SK-N-SH (cell line): ENCODE results near the gene CDKN2B-AS1. TPM values are rescaled to one million over a fixed set of nuclear protein-coding genes. Genes with fewer than 3 reads are reported as not detected.

Experiments used
- CTCF ChIA-PET: fragments of 300-600, 350-600 bp; formaldehyde crosslinking; extraction: SDS; loops from one replicate; lab custom pipeline; 2021; lab: Yijun Ruan, JAX
- POLR2A ChIA-PET: fragments of 350-600 bp; sonication (Branson Sonifier 250); formaldehyde crosslinking; extraction: SDS; loops from one replicate; lab custom pipeline; 2020; ENCODE audit warnings: antibody characterized with exemption, inconsistent platforms; lab: Yijun Ruan, JAX
- DNase-seq: peaks from one replicate; pipeline ENCODE4 v3.0.0; 2012
- H2AFZ ChIP-seq: fragments of 200-600 bp; sonication (generic); 2 replicates; pipeline ENCODE4 v1.8.1; 2016; ENCODE audit warnings: antibody characterized with exemption, mild to moderate bottlenecking, low read depth
- H3F3A ChIP-seq: fragments of 200-600 bp; sonication (generic); replicated peaks from 2 replicates; pipeline ENCODE3; 2016; ENCODE audit warnings: antibody characterized with exemption, mild to moderate bottlenecking; ENCODE audit not compliant: insufficient read depth
- H3K27ac ChIP-seq, 2 experiments: fragments of 200-500 bp in 1 of 2; fragments of 200-600 bp in 1 of 2; sonication (Bioruptor generic) in 1 of 2; sonication (generic), shearing (Covaris generic) in 1 of 2; 2 replicates each; pipeline versions ENCODE4 v1.5.1 to v1.6.1; 2014 to 2016; ENCODE audit warnings: low read depth in 2 of 2, inconsistent platforms in 1 of 2, low read length in 1 of 2, mild to moderate bottlenecking in 1 of 2, mixed read lengths in 1 of 2
- H3K27me3 ChIP-seq: fragments of 200-600 bp; sonication (generic), shearing (Covaris generic); 2 replicates; pipeline ENCODE4 v1.6.1; 2016; ENCODE audit warnings: mixed run types; ENCODE audit not compliant: insufficient read depth
- H3K36me3 ChIP-seq, 2 experiments: fragments of 200-500 bp in 1 of 2; fragments of 200-600 bp in 1 of 2; sonication (Bioruptor generic) in 1 of 2; sonication (generic) in 1 of 2; replicated peaks in 1 of 2; 2 replicates each; pipeline versions ENCODE3 to v1.5.1; 2014 to 2016; ENCODE audit warnings: low read length in 1 of 2, mild to moderate bottlenecking in 1 of 2; ENCODE audit not compliant: insufficient read depth in 2 of 2, control insufficient read depth in 1 of 2
- H3K4me1 ChIP-seq, 2 experiments: fragments of 200-500 bp in 1 of 2; fragments of 200-600 bp in 1 of 2; sonication (Bioruptor generic) in 1 of 2; sonication (generic), shearing (Covaris generic) in 1 of 2; 2 replicates each; pipeline versions ENCODE4 v1.5.1 to v1.6.1; 2014 to 2016; ENCODE audit warnings: low read depth in 1 of 2, low read length in 1 of 2, mixed run types in 1 of 2; ENCODE audit not compliant: insufficient read depth in 2 of 2, control insufficient read depth in 1 of 2
- H3K4me2 ChIP-seq: fragments of 200-600 bp; sonication (generic), shearing (Covaris generic); 2 replicates; pipeline ENCODE4 v1.6.1; 2017; ENCODE audit warnings: mixed run types
- H3K4me3 ChIP-seq, 2 experiments: fragments of 200-500 bp in 1 of 2; fragments of 200-600 bp in 1 of 2; sonication (Bioruptor generic) in 1 of 2; sonication (generic), shearing (Covaris generic) in 1 of 2; 2 replicates each; pipeline versions ENCODE4 v1.5.1 to v1.8.1; 2014 to 2016; ENCODE audit warnings: low read depth in 2 of 2, inconsistent platforms in 1 of 2, low read length in 1 of 2, mild to moderate bottlenecking in 1 of 2, mixed read lengths in 1 of 2, moderate library complexity in 1 of 2
- H3K79me2 ChIP-seq: fragments of 200-600 bp; sonication (generic); 2 replicates; pipeline ENCODE4 v1.8.1; 2017; ENCODE audit warnings: mild to moderate bottlenecking; ENCODE audit not compliant: insufficient read depth
- H3K9ac ChIP-seq: fragments of 200-600 bp; sonication (generic); 2 replicates; pipeline ENCODE4 v1.6.1; 2017; ENCODE audit warnings: mixed run types
- H3K9me2 ChIP-seq: fragments of 200-600 bp; sonication (generic); 2 replicates; pipeline ENCODE4 v1.6.1; 2017; ENCODE audit warnings: mixed run types
- H3K9me3 ChIP-seq: fragments of 200-600 bp; sonication (generic); 2 replicates; pipeline ENCODE4 v1.6.1; 2017; ENCODE audit warnings: mixed run types, mild to moderate bottlenecking, moderate library complexity
- H4K20me1 ChIP-seq: fragments of 200-600 bp; sonication (generic); 2 replicates; pipeline ENCODE4 v1.6.1; 2017; ENCODE audit warnings: mild to moderate bottlenecking, mixed run types; ENCODE audit not compliant: insufficient read depth
- ELF1 ChIP-seq: IDR thresholded peaks from 2 replicates; pipeline ENCODE4 v1.4.0; 2012
- EZH2phosphoT487 ChIP-seq: fragments of 200-600 bp; sonication (generic); IDR thresholded peaks from 2 replicates; pipeline ENCODE4 v1.6.1; 2017; ENCODE audit warnings: low read depth, mixed run types, mild to moderate bottlenecking, antibody characterized with exemption, moderate library complexity, borderline replicate concordance
- FOXJ3 ChIP-seq: sonication (generic); formaldehyde crosslinking; IDR thresholded peaks from 2 replicates; pipeline ENCODE4 v1.5.1; 2020; ENCODE audit warnings: mild to moderate bottlenecking, missing genetic modification reagents
- FOXM1 ChIP-seq: IDR thresholded peaks from 2 replicates; pipeline ENCODE4 v1.4.0; 2012; ENCODE audit warnings: low read depth, mild to moderate bottlenecking
- GABPA ChIP-seq: IDR thresholded peaks from 2 replicates; pipeline ENCODE4 v1.4.0; 2012; ENCODE audit warnings: low read depth, mild to moderate bottlenecking
- JUND ChIP-seq: IDR thresholded peaks from 2 replicates; pipeline ENCODE4 v1.4.0; 2012
- MEF2A ChIP-seq: IDR thresholded peaks from 2 replicates; pipeline ENCODE4 v1.4.0; 2012; ENCODE audit warnings: low read depth, borderline replicate concordance
- MXI1 ChIP-seq: IDR thresholded peaks from 2 replicates; pipeline ENCODE4 v1.6.1; 2012; ENCODE audit warnings: mild to moderate bottlenecking, low read depth, low read length, improper control_type of control experiment
- NFIC ChIP-seq: IDR thresholded peaks from 2 replicates; pipeline ENCODE4 v1.4.0; 2012; ENCODE audit warnings: borderline replicate concordance
- NRF1 ChIP-seq: IDR thresholded peaks from 2 replicates; pipeline ENCODE4 v1.6.1; 2012; ENCODE audit warnings: low read depth, mild to moderate bottlenecking, low read length
- POLR2AphosphoS5 ChIP-seq: IDR thresholded peaks from 2 replicates; pipeline ENCODE4 v1.6.1; 2012; ENCODE audit warnings: low read depth, low read length
- RAD21 ChIP-seq: IDR thresholded peaks from 2 replicates; pipeline ENCODE4 v1.6.1; 2012; ENCODE audit warnings: mild to moderate bottlenecking, low read length
- RCOR1 ChIP-seq: fragments of 150-350 bp; IDR thresholded peaks from 2 replicates; pipeline ENCODE4 v1.6.1; 2017; ENCODE audit warnings: antibody characterized with exemption, low read length
- RFX5 ChIP-seq: IDR thresholded peaks from 2 replicates; pipeline ENCODE4 v1.6.1; 2012; ENCODE audit warnings: mild to moderate bottlenecking, improper control_type of control experiment, low read length
- SIN3A ChIP-seq: IDR thresholded peaks from 2 replicates; pipeline ENCODE4 v1.6.1; 2012; ENCODE audit warnings: low read depth, mild to moderate bottlenecking, low read length, moderate library complexity, borderline replicate concordance
- TAF1 ChIP-seq: IDR thresholded peaks from 2 replicates; pipeline ENCODE4 v1.6.1; 2012; ENCODE audit warnings: low read depth, mild to moderate bottlenecking, low read length, moderate library complexity, borderline replicate concordance
- TEAD4 ChIP-seq: IDR thresholded peaks from 2 replicates; pipeline ENCODE4 v1.4.0; 2012; ENCODE audit warnings: mild to moderate bottlenecking, borderline replicate concordance; ENCODE audit not compliant: insufficient read depth
- YY1 ChIP-seq: IDR thresholded peaks from 2 replicates; pipeline ENCODE4 v1.4.0; 2012; ENCODE audit warnings: low read depth, mild to moderate bottlenecking
- WGBS: methylation state at CpG from one replicate; pipeline ENCODE4 v1.1.6; 2017; ENCODE audit warnings: low lambda C conversion rate; 5-methylcytosine and 5-hydroxymethylcytosine counted together
- polyA plus RNA-seq, 3 experiments: library from polyadenylated mRNA; depleted of rRNA; stranded (reverse); fragments of >200 nt; gene quantifications; 2 replicates each; pipeline ENCODE4 v1.2.3, GENCODE V29; 2012
- TF ChIP-seq, protein P1 (sequence below): fragments of 150-350 bp; IDR thresholded peaks from 2 replicates; pipeline ENCODE4 v1.6.1; 2016; ENCODE audit warnings: mild to moderate bottlenecking, low read depth, low read length
- TF ChIP-seq, protein P2 (sequence below): fragments of 200-600 bp; sonication (generic); IDR thresholded peaks from 2 replicates; pipeline ENCODE4 v1.6.1; 2017; ENCODE audit warnings: antibody characterized with exemption, mild to moderate bottlenecking, moderate library complexity
- TF ChIP-seq, protein P3 (sequence below): IDR thresholded peaks from 2 replicates; pipeline ENCODE4 v1.4.0; 2012; ENCODE audit warnings: low read depth, borderline replicate concordance
- TF ChIP-seq, protein P4 (sequence below): IDR thresholded peaks from 2 replicates; pipeline ENCODE4 v1.4.0; 2012; ENCODE audit warnings: low read depth

The CDKN2B-AS1 gene
- polyA plus RNA-seq, 1 of the 3 experiments (the other 2 are of a cell fraction) = 0.25 TPM

DNA sequence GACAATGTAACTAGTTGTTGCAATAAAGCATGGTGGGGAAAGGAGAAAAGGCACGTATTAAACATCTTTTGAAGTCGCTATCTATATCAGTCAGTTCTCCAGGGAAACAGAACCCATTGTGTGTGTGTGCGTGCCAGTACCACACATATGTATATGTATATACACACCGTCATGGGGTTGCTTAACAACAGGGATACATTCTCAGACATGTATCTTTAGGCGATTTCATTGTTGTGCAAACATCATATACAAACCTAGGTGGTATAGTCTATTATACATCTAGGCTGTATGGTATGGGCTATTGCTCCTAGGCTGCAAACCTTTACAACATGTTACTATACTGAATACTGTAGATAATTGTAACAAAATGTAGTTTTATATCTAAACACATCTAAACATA is 2.3 kb downstream of the CDKN2B-AS1 start (continued):
- no peak for TF ChIP-seq MEF2A
- TF ChIP-seq ELF1 = no peak
- TF ChIP-seq NRF1 = no peak
- TF ChIP-seq RCOR1 = no peak
- TF ChIP-seq GABPA = no peak

DNA sequence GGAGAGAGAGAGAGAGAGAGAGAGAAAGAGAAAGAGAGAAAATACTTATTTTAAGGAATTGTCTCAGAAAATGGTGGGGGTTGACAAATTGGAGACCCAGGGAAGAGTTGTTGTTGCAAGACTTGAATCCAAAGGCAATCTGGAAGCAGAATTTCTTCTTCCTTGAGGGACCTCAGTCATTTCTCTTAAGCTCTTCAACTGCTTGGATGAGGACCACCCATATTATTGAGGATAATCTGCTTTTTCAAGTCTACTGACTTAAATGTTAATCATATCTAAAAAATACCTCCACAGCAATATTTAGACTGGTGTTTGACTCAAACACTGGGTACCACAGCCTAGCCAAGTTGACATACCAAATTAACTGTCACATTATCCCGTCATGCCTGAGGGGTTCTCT is 2.9 kb downstream of the CDKN2B-AS1 start:
- H3F3A ChIP-seq = peaks cover 11% of the 10 kb centered on the region
- H3K9me2 ChIP-seq = no peaks in the 10 kb centered on the region
- no peaks in the 10 kb centered on the region; the same call in 1 of the 2 replicates for H3K79me2 ChIP-seq
- H3K4me2 ChIP-seq = no peak overlapping the region
- peaks cover 0 to 6% of the 10 kb centered on the region in 2 experiments; a peak in 2 of 4 replicates for H3K4me1 ChIP-seq
- no peak for DNase-seq
- no peak overlapping the region for H3K4me3 ChIP-seq
- no peak overlapping the region for H3K9ac ChIP-seq
- H3K27me3 ChIP-seq = no peaks in the 10 kb centered on the region
- POLR2A ChIA-PET = no interaction called here
- H2AFZ ChIP-seq = no peak overlapping the region
- WGBS = 64% methylated on average over 1 of the region's 1 CpG
- CTCF ChIA-PET = interaction anchor here (5.9 kb wide), 1 partner anchor 11 kb away, joined by 60 read pairs; the partner anchor contains the start of gene CDKN2B
- H3K36me3 ChIP-seq = no peaks in the 10 kb centered on the region
- no peak overlapping the region for H3K27ac ChIP-seq
- H3K9me3 ChIP-seq = no peaks in the 10 kb centered on the region
- no peaks in the 10 kb centered on the region for H4K20me1 ChIP-seq
- TF ChIP-seq, protein P1, sequence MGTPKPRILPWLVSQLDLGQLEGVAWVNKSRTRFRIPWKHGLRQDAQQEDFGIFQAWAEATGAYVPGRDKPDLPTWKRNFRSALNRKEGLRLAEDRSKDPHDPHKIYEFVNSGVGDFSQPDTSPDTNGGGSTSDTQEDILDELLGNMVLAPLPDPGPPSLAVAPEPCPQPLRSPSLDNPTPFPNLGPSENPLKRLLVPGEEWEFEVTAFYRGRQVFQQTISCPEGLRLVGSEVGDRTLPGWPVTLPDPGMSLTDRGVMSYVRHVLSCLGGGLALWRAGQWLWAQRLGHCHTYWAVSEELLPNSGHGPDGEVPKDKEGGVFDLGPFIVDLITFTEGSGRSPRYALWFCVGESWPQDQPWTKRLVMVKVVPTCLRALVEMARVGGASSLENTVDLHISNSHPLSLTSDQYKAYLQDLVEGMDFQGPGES = no peak
- TF ChIP-seq JUND = no peak
- TF ChIP-seq, protein P2, sequence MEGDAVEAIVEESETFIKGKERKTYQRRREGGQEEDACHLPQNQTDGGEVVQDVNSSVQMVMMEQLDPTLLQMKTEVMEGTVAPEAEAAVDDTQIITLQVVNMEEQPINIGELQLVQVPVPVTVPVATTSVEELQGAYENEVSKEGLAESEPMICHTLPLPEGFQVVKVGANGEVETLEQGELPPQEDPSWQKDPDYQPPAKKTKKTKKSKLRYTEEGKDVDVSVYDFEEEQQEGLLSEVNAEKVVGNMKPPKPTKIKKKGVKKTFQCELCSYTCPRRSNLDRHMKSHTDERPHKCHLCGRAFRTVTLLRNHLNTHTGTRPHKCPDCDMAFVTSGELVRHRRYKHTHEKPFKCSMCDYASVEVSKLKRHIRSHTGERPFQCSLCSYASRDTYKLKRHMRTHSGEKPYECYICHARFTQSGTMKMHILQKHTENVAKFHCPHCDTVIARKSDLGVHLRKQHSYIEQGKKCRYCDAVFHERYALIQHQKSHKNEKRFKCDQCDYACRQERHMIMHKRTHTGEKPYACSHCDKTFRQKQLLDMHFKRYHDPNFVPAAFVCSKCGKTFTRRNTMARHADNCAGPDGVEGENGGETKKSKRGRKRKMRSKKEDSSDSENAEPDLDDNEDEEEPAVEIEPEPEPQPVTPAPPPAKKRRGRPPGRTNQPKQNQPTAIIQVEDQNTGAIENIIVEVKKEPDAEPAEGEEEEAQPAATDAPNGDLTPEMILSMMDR = no peak
- TF ChIP-seq RFX5 = no peak
- no peak for TF ChIP-seq SIN3A
- TF ChIP-seq POLR2AphosphoS5 = no peak
- no peak for TF ChIP-seq TAF1

DNA sequence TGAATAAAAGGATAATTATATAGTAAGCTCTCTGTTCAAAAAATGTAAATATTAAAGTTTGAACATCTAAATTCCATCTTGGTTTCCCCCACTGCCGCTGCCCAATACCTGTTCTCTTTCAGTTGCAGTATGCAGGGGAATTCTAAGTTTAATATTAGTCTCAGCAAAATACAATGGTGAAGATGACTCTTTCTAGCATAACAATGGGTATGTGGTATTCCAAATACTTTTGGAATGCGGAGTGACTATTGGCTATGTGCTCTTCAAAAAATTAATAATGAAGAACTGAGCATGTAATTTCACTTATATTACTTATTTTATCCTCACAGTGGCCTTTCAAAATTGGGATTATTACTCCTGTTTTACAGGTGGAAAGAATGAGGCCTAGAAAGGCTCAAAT is 3.4 kb downstream of the CDKN2B-AS1 start:
- no peak for DNase-seq
- WGBS = 74% methylated on average over 2 of the region's 2 CpGs
- peaks cover 0 to 6% of the 10 kb centered on the region in 2 experiments; a peak in 2 of 4 replicates for H3K4me1 ChIP-seq
- no peak overlapping the region for H3K27ac ChIP-seq
- no peaks in the 10 kb centered on the region for H3K27me3 ChIP-seq
- ChIA-PET CTCF (interaction anchor here (5.9 kb wide), 1 partner anchor 10 kb away, joined by 60 read pairs; the partner anchor contains the start of gene CDKN2B), POLR2A (no interaction called here)
- H3K4me2 ChIP-seq = no peak overlapping the region
- no peak overlapping the region for H3K4me3 ChIP-seq
- no peaks in the 10 kb centered on the region for H4K20me1 ChIP-seq
- H2AFZ ChIP-seq = no peak overlapping the region
- H3F3A ChIP-seq = peaks cover 11% of the 10 kb centered on the region
- H3K9ac ChIP-seq = no peak overlapping the region
- no peaks in the 10 kb centered on the region for H3K9me3 ChIP-seq
- no peaks in the 10 kb centered on the region for H3K79me2 ChIP-seq
- H3K36me3 ChIP-seq = no peaks in the 10 kb centered on the region
- no peaks in the 10 kb centered on the region for H3K9me2 ChIP-seq
- TF ChIP-seq, protein P3, sequence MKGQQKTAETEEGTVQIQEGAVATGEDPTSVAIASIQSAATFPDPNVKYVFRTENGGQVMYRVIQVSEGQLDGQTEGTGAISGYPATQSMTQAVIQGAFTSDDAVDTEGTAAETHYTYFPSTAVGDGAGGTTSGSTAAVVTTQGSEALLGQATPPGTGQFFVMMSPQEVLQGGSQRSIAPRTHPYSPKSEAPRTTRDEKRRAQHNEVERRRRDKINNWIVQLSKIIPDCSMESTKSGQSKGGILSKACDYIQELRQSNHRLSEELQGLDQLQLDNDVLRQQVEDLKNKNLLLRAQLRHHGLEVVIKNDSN = no peak
- TF ChIP-seq TEAD4 (no peak), YY1 (no peak), JUND (no peak), FOXM1 (no peak), TAF1 (no peak), RCOR1 (no peak), FOXJ3 (CRISPR knock-in tag) (no peak), MXI1 (no peak), RAD21 (no peak), NFIC (no peak), SIN3A (no peak), GABPA (no peak), EZH2phosphoT487 (no peak)
- TF ChIP-seq, protein P4, sequence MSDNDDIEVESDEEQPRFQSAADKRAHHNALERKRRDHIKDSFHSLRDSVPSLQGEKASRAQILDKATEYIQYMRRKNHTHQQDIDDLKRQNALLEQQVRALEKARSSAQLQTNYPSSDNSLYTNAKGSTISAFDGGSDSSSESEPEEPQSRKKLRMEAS = no peak
